Measurements from ENCODE around the gene ORC1.

DNA sequence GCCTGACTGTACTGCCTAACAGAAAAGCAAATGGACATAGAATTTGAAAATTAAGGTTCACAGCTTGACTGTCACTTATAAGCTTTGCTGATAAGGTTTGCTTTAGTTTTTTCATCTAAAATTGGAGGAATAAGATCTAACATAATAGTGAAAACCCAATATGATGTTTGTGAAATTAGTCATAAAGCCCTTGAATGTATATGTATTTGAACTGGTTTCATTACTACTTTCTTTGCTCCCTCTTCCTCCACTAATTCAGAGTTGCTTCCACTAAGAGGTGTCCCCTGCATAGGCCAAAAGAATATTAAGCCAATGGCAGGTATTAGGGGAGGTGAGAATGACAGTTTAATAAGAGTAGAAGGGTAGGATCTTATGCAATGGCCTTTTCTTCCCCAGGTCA, 10.7 kb upstream of the ORC1 start:
- TF ChIP-seq, protein P1, sequence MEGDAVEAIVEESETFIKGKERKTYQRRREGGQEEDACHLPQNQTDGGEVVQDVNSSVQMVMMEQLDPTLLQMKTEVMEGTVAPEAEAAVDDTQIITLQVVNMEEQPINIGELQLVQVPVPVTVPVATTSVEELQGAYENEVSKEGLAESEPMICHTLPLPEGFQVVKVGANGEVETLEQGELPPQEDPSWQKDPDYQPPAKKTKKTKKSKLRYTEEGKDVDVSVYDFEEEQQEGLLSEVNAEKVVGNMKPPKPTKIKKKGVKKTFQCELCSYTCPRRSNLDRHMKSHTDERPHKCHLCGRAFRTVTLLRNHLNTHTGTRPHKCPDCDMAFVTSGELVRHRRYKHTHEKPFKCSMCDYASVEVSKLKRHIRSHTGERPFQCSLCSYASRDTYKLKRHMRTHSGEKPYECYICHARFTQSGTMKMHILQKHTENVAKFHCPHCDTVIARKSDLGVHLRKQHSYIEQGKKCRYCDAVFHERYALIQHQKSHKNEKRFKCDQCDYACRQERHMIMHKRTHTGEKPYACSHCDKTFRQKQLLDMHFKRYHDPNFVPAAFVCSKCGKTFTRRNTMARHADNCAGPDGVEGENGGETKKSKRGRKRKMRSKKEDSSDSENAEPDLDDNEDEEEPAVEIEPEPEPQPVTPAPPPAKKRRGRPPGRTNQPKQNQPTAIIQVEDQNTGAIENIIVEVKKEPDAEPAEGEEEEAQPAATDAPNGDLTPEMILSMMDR (IDR thresholded peaks at IDR 0.05), result no peak
- TF ChIP-seq POLR2A (IDR thresholded peaks at IDR 0.05) (no peak), EP300 (IDR thresholded peaks at IDR 0.05) (no peak), POLR2AphosphoS5 (IDR thresholded peaks at IDR 0.05) (no peak)
